GM18502 (cell line): Measurements from ENCODE around the gene JAKMIP2.
"Not testable (repeated sequence)": the region's sequence is repeated elsewhere in the genome, so short reads cannot be mapped to it uniquely, and the experiment has no call there.

Experiments
- ATAC-seq: cut with Tn5 transposase; IDR thresholded peaks from one replicate; pipeline ENCODE4 v1.9.1; 2021; ENCODE audit warnings: mild to moderate bottlenecking; ENCODE audit not compliant: unreplicated experiment, poor library complexity

JAKMIP2 gene

GRCh38 chr5:147751156-147751830 is 31.2 kb downstream of the JAKMIP2 start:
- ATAC-seq, result no peak

GRCh38 chr5:147750065-147750464 is 32.5 kb downstream of the JAKMIP2 start:
- no peak for ATAC-seq

GRCh38 chr5:147748590-147748989 is 33.9 kb downstream of the JAKMIP2 start:
- ATAC-seq, result no peak

GRCh38 chr5:147746986-147747385 is 35.5 kb downstream of the JAKMIP2 start:
- ATAC-seq, result no peak

- ATAC-seq, result no peak
Measured at GRCh38 chr5:147743678-147744374, 38.7 kb downstream of the JAKMIP2 start.

GRCh38 chr5:147743012-147743411 is 39.5 kb downstream of the JAKMIP2 start:
- no peak for ATAC-seq

GRCh38 chr5:147742151-147742550 is 40.4 kb downstream of the JAKMIP2 start:
- no peak for ATAC-seq

- ATAC-seq, result no peak
Measured at GRCh38 chr5:147740864-147741263, 41.7 kb downstream of the JAKMIP2 start.

- ATAC-seq, result no peak
Measured at GRCh38 chr5:147737921-147738320, 44.6 kb downstream of the JAKMIP2 start.

GRCh38 chr5:147735621-147736125 is 46.9 kb downstream of the JAKMIP2 start:
- no peak for ATAC-seq

- no peak for ATAC-seq
Measured at GRCh38 chr5:147734894-147735293, 47.6 kb downstream of the JAKMIP2 start.

GRCh38 chr5:147733075-147733474 is 49.5 kb downstream of the JAKMIP2 start:
- ATAC-seq, result no peak

GRCh38 chr5:147732291-147732883 is 50.1 kb downstream of the JAKMIP2 start:
- no peak for ATAC-seq

- ATAC-seq, result no peak
Measured at GRCh38 chr5:147731431-147732290, 50.9 kb downstream of the JAKMIP2 start.

GRCh38 chr5:147727200-147727599 is 55.3 kb downstream of the JAKMIP2 start:
- ATAC-seq, result no peak

GRCh38 chr5:147721191-147721960 is 61.2 kb downstream of the JAKMIP2 start:
- not testable (repeated sequence) for ATAC-seq

GRCh38 chr5:147713550-147714295 is 68.8 kb downstream of the JAKMIP2 start:
- ATAC-seq, result no peak

GRCh38 chr5:147712598-147712997 is 69.9 kb downstream of the JAKMIP2 start:
- ATAC-seq, result no peak

- no peak for ATAC-seq
Measured at GRCh38 chr5:147712019-147712418, 70.5 kb downstream of the JAKMIP2 start.
